ENCODE measurements around the gene CA11. TPM values are rescaled to one million over a fixed set of nuclear protein-coding genes. Genes with fewer than 3 reads are reported as not detected.

CA11 gene
- total RNA-seq, 1 experiment from 2014 or later, result 1.4 TPM

GRCh38 chr19:48588670-48589401, 57.2 kb downstream of the CA11 start:
- peak; percentile 98 for DNase-seq (ENCODE audit: low spot score)

Other genes starting within 250 kb of the CA11 start
- gene GRWD1, start 200.2 kb downstream of the CA11 start, total RNA-seq (2014; rRNA removed; shearing (Covaris generic)), result 96.1 and 120 TPM in 2 replicates
- 2.7 and 3.6 TPM in 2 replicates for gene KCNJ14, start 190.6 kb downstream of the CA11 start, total RNA-seq (2014; rRNA removed; shearing (Covaris generic))
- gene CYTH2, start 176.8 kb downstream of the CA11 start, total RNA-seq (2014; rRNA removed; shearing (Covaris generic)), result 145 and 154 TPM in 2 replicates
- gene LMTK3, start 134.4 kb downstream of the CA11 start, total RNA-seq (2014; rRNA removed; shearing (Covaris generic)), result 11.4 and 12.2 TPM in 2 replicates
- gene SULT2B1, start 94.0 kb downstream of the CA11 start, total RNA-seq (2014; rRNA removed; shearing (Covaris generic)), result 48.6 and 55.3 TPM in 2 replicates
- gene SPACA4, start 39.4 kb downstream of the CA11 start, total RNA-seq (2014; rRNA removed; shearing (Covaris generic)), result 2.3 and 3.4 TPM in 2 replicates
- gene FAM83E, start 31.1 kb downstream of the CA11 start, total RNA-seq (2014; rRNA removed; shearing (Covaris generic)), result 15.9 and 18.5 TPM in 2 replicates
- gene RPL18, start 27.0 kb downstream of the CA11 start, total RNA-seq (2014; rRNA removed; shearing (Covaris generic)), result 6,271 and 6,382 TPM in 2 replicates
- 114 and 115 TPM in 2 replicates for gene SPHK2, start 26.7 kb downstream of the CA11 start, total RNA-seq (2014; rRNA removed; shearing (Covaris generic))
- gene DBP, start 8.8 kb downstream of the CA11 start, total RNA-seq (2014; rRNA removed; shearing (Covaris generic)), result 19.4 and 27.9 TPM in 2 replicates
- not detected in 2 replicates for gene NTN5, start 26.8 kb upstream of the CA11 start, total RNA-seq (2014; rRNA removed; shearing (Covaris generic))
- 14.3 and 21.0 TPM in 2 replicates for gene FUT2, start 49.8 kb upstream of the CA11 start, total RNA-seq (2014; rRNA removed; shearing (Covaris generic))
- gene MAMSTR, start 73.5 kb upstream of the CA11 start, total RNA-seq (2014; rRNA removed; shearing (Covaris generic)), result 0.73 and 0.84 TPM in 2 replicates
- 0.34 and 0.61 TPM in 2 replicates for gene RASIP1, start 94.4 kb upstream of the CA11 start, total RNA-seq (2014; rRNA removed; shearing (Covaris generic))
- 0.05 and 0.58 TPM in 2 replicates for gene IZUMO1, start 100.7 kb upstream of the CA11 start, total RNA-seq (2014; rRNA removed; shearing (Covaris generic))
- gene FUT1, start 106.5 kb upstream of the CA11 start, total RNA-seq (2014; rRNA removed; shearing (Covaris generic)), result 4.6 and 6.3 TPM in 2 replicates
- not detected in 2 replicates for gene FGF21, start 109.3 kb upstream of the CA11 start, total RNA-seq (2014; rRNA removed; shearing (Covaris generic))
- gene BCAT2, start 164.8 kb upstream of the CA11 start, total RNA-seq (2014; rRNA removed; shearing (Covaris generic)), result 62.8 and 65.7 TPM in 2 replicates
- not detected in 2 replicates for gene HSD17B14, start 190.3 kb upstream of the CA11 start, total RNA-seq (2014; rRNA removed; shearing (Covaris generic))
- gene PLEKHA4, start 222.4 kb upstream of the CA11 start, total RNA-seq (2014; rRNA removed; shearing (Covaris generic)), result 3.9 and 5.4 TPM in 2 replicates
- gene PPP1R15A, start 226.2 kb upstream of the CA11 start, total RNA-seq (2014; rRNA removed; shearing (Covaris generic)), result 152 and 165 TPM in 2 replicates

Data from HT-29 (cell line).